Measurements from ENCODE around the gene POMT1.

DNA sequence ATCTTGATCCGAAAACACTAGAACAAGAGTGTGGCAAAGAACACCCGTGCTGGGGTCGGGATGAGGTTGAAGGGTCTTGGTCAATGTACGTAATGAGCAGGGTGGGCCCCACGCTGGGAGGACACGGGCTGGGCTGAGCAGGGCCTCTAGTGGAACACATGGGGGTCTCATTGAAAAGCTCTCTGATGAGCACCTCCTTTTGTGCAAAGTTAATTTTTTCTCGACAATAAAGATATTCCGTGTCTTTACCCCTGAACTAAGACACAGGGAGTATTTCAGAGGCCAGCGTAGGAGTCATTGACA, 20.3 kb downstream of the POMT1 start:
- TF ChIP-seq CTCF (IDR thresholded peaks at IDR 0.05; ENCODE audit: insufficient read depth, low read length, poor library complexity, severe bottlenecking) (no peak), EZH2phosphoT487 (conservative IDR thresholded peaks at IDR 0.05; ENCODE audit: low read length) (no peak)

Measured in SU-DHL-6 (cell line).